GM12878 (cell line): ENCODE results near the gene WWP2. TPM values are rescaled to one million over a fixed set of nuclear protein-coding genes. Genes with fewer than 3 reads are reported as not detected.

Experiments
- ASH2L ChIP-seq: fragments of 300-600, 200-600 bp; sonication (generic); IDR thresholded peaks from 2 replicates; pipeline ENCODE4 v1.6.1; 2017; ENCODE audit warnings: low read depth, mild to moderate bottlenecking, borderline replicate concordance
- CBX3 ChIP-seq: fragments of 200-600 bp; sonication (generic); IDR thresholded peaks from 2 replicates; pipeline ENCODE4 v1.6.1; 2016; ENCODE audit warnings: low read depth, borderline replicate concordance
- IKZF1 ChIP-seq: fragments of 450-650 bp; conservative IDR thresholded peaks from 2 replicates; pipeline ENCODE4 v1.6.1; 2017; ENCODE audit warnings: antibody characterized with exemption, mild to moderate bottlenecking
- RB1 ChIP-seq: fragments of 450-650 bp; formaldehyde crosslinking; IDR thresholded peaks from 2 replicates; pipeline ENCODE4 v1.6.1; 2017; ENCODE audit warnings: mild to moderate bottlenecking, borderline replicate concordance
- TAF1 ChIP-seq: IDR thresholded peaks from 2 replicates; pipeline ENCODE4 v1.6.1; 2011; ENCODE audit warnings: mild to moderate bottlenecking, low read depth, low read length, borderline replicate concordance
- WRNIP1 ChIP-seq: IDR thresholded peaks from 2 replicates; pipeline ENCODE4 v1.6.1; 2011; ENCODE audit warnings: low read depth, low read length, improper control_type of control experiment, borderline replicate concordance
- polyA plus RNA-seq, 11 experiments: library from polyadenylated mRNA; depleted of rRNA in 4 of 11; unstranded in 6 of 11; stranded (reverse) in 5 of 11; fragments of >200 nt; fragmentation: Nextera tagmentation in 4 of 11; fragmentation: Illumina TruSeq in 1 of 11; extraction: Ambion mirVana in 4 of 11; extraction: Trizol in 1 of 11; gene quantifications; 1 replicate in 1 of 11; 2 replicates in 10 of 11; pipeline versions ENCODE4 v1.2.1 to v1.2.3, GENCODE V29; 2011 to 2016; ENCODE audit warnings: inconsistent platforms in 2 of 11, missing spikeins in 2 of 11, low read depth in 1 of 11
- total RNA-seq, 4 experiments: library from RNA; depleted of rRNA in 3 of 4; stranded (reverse); fragments of >200 nt in 3 of 4; fragmentation: Illumina TruSeq in 1 of 4; extraction: Trizol in 1 of 4; gene quantifications; 2 replicates each; pipeline versions ENCODE4 v1.2.1 to v1.2.3, GENCODE V29; 2013 to 2021
- TF ChIP-seq, protein P1 (sequence below): IDR thresholded peaks from 2 replicates; pipeline ENCODE4 v1.6.1; 2012; ENCODE audit warnings: mild to moderate bottlenecking, low read depth, low read length

The WWP2 gene
- total and polyA plus RNA-seq, 10 of the 15 experiments (the other 5 are each of a cell fraction or from before 2014, with no cell fraction given) = 2.8 to 47.0 (median 23.8) TPM

DNA sequence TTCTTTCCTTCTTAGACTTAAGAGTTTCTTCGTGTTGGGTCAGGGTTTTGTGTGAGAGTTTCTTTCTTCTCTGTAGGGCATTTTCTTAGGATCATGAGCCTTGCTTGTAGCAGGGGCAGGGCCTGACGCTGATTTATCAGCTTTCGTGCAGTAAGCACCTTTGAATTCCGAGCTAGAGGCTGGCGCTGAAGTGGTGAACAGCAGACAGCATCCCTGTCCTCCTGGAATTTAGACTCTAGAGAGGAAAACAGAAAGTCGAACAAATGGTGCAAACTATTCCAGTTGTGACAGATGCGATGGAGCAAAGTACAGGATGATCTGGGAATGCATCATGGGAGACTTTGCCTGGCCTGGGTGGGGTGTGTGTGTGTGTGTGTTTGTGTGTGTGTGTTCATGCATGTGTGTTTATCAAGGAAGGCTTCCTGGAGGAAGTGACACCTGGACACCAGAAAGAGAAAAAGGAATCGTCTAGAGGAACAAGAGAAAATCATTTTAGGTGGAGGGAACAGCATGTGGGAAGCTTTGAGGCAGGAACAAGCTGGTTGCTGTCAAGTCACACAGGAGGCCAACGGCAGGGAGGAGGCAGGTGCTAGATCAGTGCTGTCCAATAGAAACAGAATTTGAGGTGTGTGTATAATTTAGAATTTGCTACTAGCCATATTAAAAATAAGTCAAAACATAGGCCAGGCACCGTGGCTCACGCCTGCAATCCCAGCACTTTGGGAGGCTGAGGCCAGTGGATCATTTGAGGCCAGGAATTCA is 60.2 kb downstream of the WWP2 start (continued):
- TF ChIP-seq TAF1 = no peak
- TF ChIP-seq WRNIP1 = no peak
- no peak for TF ChIP-seq ASH2L
- no peak for TF ChIP-seq CBX3
- TF ChIP-seq, protein P1, sequence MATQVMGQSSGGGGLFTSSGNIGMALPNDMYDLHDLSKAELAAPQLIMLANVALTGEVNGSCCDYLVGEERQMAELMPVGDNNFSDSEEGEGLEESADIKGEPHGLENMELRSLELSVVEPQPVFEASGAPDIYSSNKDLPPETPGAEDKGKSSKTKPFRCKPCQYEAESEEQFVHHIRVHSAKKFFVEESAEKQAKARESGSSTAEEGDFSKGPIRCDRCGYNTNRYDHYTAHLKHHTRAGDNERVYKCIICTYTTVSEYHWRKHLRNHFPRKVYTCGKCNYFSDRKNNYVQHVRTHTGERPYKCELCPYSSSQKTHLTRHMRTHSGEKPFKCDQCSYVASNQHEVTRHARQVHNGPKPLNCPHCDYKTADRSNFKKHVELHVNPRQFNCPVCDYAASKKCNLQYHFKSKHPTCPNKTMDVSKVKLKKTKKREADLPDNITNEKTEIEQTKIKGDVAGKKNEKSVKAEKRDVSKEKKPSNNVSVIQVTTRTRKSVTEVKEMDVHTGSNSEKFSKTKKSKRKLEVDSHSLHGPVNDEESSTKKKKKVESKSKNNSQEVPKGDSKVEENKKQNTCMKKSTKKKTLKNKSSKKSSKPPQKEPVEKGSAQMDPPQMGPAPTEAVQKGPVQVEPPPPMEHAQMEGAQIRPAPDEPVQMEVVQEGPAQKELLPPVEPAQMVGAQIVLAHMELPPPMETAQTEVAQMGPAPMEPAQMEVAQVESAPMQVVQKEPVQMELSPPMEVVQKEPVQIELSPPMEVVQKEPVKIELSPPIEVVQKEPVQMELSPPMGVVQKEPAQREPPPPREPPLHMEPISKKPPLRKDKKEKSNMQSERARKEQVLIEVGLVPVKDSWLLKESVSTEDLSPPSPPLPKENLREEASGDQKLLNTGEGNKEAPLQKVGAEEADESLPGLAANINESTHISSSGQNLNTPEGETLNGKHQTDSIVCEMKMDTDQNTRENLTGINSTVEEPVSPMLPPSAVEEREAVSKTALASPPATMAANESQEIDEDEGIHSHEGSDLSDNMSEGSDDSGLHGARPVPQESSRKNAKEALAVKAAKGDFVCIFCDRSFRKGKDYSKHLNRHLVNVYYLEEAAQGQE = no peak
- TF ChIP-seq IKZF1 = no peak
- no peak for TF ChIP-seq RB1
